GM04504 (cell line): Measurements from ENCODE around the gene KLHL29.

Experiments
- DNase-seq: peaks from one replicate; pipeline ENCODE4 v3.0.0-alpha.2; 2012; ENCODE audit warnings: low read depth

The KLHL29 gene

GRCh38 chr2:23683001-23683400 is 298.0 kb downstream of the KLHL29 start:
- no peak for DNase-seq

GRCh38 chr2:23684395-23685176 is 299.6 kb downstream of the KLHL29 start:
- no peak for DNase-seq

GRCh38 chr2:23685181-23685580 is 300.2 kb downstream of the KLHL29 start:
- DNase-seq: no peak

GRCh38 chr2:23685706-23686105 is 300.7 kb downstream of the KLHL29 start:
- no peak for DNase-seq

GRCh38 chr2:23686405-23687029 is 301.5 kb downstream of the KLHL29 start:
- no peak for DNase-seq

GRCh38 chr2:23687214-23687613 is 302.2 kb downstream of the KLHL29 start:
- no peak for DNase-seq

GRCh38 chr2:23687713-23688112 is 302.7 kb downstream of the KLHL29 start:
- DNase-seq: no peak

GRCh38 chr2:23688486-23689130 is 303.6 kb downstream of the KLHL29 start:
- DNase-seq: no peak

- no peak for DNase-seq
Measured at GRCh38 chr2:23689131-23689700, 304.2 kb downstream of the KLHL29 start.

GRCh38 chr2:23689891-23690290 is 304.9 kb downstream of the KLHL29 start:
- no peak for DNase-seq

GRCh38 chr2:23690421-23691105 is 305.6 kb downstream of the KLHL29 start:
- no peak for DNase-seq

GRCh38 chr2:23691106-23691470 is 306.1 kb downstream of the KLHL29 start:
- DNase-seq: no peak

GRCh38 chr2:23691565-23691964 is 306.6 kb downstream of the KLHL29 start:
- DNase-seq: no peak

- DNase-seq: no peak
Measured at GRCh38 chr2:23692263-23692662, 307.3 kb downstream of the KLHL29 start.

GRCh38 chr2:23692851-23693605 is 308.0 kb downstream of the KLHL29 start:
- no peak for DNase-seq

- no peak for DNase-seq
Measured at GRCh38 chr2:23693606-23693951, 308.6 kb downstream of the KLHL29 start.

GRCh38 chr2:23694058-23695045 is 309.4 kb downstream of the KLHL29 start:
- DNase-seq: no peak

GRCh38 chr2:23695214-23695889 is 310.4 kb downstream of the KLHL29 start:
- no peak for DNase-seq

GRCh38 chr2:23695890-23696751 is 311.1 kb downstream of the KLHL29 start:
- no peak for DNase-seq
